DMS153 treated with DMSO at 0.1 percent for 48 hours (cell line): Measurements from ENCODE around the gene NDNF.

Experiments
- DNase-seq: peaks from one replicate; lab custom pipeline; 2025; ENCODE audit not compliant: unreplicated experiment; lab: John Stamatoyannopoulos, UW

Gene NDNF

DNA sequence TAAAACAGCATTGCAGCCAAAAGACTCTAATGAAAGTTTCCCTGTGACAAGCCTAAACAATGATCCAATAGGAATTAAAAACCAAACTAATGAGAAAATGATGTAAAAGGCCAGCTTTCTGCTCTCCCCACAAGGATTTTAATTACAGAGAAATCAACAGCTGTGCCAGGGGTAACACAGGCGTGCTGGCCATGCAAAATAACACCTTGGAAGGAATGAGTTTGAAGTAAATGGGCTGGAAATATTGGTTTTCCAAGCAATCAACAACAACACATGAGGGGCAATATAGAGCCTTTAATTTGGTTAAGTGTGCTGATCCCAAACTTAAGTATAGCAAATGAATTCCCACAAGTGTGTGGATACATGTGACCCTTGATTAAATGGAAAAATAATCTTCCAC lies 56.9 kb downstream of the NDNF start:
- no peak for DNase-seq

DNA sequence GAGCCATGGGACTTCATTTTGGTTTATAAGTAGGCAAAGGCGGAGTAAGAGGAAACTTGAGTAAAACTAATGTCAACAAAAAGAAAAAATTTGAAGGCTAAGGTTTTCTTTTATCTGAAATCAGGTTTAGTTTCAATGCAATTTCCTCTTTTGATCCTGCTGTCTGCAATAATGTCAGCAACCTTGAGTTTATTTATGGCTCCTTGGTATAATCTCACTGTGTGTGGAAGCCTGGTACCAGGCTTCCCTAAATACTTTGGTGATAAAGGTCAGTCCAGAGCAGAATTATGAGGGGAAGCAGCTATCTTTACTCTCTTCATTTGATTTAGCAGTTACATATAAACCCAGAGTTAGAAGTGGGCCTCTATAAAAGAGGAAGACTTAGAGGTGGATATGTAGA lies 57.8 kb downstream of the NDNF start:
- no peak for DNase-seq

DNA sequence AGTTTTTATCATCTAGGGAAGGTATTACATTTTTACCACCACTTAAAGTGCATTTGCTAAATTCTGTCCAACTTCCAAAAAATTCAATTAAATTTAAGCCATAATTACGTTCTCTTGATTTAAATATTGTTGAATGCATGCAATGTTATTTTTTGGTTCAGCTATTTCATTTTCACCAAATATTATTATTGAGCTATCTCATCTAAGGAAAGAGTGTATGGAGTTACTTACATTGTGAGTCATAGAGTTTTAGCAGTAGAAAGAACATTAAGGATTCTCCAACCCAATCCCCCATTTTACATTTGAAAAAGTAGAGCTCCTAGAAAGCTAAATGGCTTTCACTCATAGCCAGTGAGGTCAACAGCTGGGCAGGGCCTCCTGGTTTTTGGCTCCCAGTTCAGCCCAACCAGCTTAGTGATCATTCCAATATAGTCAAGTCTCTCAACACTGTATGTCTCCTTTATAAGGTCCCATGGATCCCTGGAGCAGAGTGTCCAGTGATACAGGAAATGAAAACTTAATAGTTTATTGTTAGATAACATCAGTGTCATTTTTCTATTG lies 60.5 kb downstream of the NDNF start:
- no peak for DNase-seq

DNA sequence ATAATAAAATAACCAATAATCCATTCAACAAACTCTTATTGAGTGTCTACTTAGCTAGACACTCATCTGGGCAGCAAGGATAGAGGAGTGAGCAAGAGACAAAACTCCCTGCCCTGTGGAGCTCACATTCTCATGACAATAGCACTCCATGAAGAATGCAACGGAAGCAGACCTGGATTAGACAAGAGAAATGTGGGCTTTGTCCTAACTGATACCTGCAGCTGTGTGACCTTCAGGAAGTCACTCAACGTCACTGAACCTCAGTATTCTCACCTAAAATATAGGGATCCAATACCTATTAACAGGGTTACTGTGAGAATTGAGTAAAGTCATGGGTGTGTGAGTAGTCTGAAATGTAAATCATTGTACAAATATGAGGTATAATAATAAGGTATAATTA lies 61.2 kb downstream of the NDNF start:
- no peak for DNase-seq

DNA sequence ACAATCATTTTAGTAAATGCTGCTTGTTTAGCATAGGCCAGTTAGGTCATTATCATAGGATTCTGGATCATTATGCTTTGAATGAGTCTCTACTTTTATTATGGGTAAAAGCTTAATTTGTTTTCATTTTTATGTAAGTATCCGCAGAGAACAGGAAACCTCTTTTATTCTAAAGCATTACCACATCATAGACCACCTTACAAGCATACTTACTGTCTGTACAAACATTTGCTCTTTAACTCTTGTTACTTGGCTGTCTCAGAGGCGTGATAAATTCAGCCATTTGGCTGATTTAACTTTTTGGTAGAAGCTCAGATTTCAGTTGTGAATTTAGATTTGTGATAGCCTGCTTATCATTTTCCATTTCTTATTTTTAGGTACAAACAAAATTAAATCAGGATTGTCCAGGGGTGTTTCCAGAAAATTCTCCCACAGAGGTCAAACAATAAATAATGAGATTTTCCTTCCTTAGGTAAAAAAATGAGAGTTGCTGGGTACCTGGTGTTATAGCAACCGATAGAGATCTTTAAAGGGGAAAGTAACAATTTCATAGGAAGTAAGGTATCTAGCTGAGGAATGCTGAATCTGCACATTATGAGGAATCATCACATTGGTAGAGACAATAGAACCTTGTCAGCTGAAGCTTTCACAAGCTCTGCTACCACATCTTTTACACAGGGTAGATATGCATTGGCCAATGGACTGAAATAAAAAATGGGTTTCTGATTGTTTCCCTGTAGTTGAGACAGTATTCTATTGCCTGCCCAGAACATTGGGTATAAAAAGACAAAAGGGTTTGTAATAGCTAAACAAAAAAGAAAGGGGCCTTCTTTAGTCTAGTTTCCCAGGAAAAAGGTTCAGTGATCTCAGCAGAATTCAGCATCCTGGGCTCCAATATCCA lies 62.5 kb downstream of the NDNF start:
- no peak for DNase-seq

DNA sequence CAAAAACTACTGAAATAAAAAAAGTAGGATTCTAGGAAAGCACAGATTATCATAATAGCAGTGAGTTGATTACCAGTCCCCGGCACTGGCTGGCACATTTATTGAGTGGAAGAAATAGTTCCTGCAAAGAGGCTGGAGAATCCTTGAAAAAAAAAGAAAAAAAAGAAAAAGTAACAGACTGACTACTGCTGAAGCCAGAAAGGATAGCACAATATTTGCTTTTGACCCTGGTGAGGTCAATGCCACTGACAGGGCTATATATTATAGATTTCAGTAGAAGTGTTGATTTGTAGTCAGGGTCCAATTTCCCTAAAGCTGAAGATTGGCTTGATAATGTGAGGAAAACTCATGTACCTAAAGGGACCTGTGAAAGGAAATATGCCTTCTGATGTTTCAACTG lies 64.7 kb downstream of the NDNF start:
- DNase-seq: no peak

DNA sequence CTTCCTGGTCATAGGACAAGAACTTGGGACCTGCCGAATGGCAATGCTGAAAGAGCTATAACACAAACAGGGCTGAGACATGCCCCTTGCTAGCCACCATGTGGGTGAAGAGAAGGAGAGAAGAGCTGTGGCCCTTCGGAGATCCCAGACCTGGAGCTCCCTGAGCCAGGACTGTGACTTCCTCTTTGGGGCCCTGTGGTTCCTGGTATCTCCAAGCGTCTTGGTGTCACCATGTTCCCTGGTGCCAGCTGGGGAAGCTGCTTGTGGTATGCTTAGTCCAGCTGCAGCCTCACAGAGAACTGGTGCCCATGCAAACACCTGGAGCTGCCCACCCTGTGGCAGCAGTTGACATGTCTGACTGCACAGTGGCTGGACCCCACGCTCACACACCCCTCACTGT lies 68.5 kb downstream of the NDNF start:
- no peak for DNase-seq

DNA sequence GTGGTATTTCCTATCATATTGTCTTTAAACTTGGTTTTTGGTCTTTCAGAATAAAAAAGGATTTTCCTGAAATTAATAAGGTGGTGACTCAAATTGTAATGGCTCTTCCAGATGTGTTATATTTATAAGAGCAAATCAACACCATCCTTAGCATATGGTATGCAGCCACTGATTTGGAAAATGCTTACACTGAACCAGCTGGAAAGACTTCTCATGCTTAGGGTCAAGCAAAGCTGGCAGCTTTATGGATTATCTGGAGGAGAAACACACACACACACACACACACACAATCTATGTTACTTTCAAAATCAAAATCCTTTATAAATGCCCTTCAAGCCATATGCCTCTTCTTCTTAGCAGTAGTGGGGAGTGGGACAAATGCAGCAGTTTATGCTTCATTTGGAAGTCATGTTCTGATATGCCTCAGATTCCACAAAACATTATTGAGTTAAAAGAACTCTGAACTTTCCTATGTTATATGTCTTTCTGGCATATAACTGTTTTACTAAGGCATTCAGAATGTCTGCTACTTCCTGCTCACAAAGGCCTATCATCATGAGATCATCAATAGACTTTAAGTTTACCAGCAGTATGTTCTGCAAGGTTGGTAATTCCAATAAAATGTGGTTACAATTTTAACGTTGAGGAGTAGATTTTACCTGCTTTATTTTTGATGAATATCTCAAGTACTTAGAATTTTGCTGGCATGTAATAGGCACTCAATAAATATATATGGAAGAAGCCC lies 76.9 kb downstream of the NDNF start:
- no peak for DNase-seq

DNA sequence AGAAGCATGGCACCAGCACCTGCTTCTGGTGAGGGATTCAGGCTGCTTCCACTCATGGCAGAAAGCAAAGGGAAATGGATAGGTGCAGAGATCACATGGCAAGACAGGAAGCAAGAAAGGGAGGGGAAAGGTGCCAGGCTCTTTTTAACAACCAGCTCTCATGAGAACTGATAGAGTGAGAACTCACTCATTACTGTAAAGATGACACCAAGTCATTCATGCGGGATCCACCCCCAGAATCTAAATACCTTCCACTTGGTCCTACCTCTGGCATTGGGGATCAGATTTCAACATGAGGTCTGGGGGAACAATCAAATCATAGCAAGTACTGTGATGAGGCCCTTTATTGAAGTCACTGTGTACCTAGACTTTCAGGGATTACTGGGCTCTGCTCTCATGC lies 77.8 kb downstream of the NDNF start:
- DNase-seq: no peak

DNA sequence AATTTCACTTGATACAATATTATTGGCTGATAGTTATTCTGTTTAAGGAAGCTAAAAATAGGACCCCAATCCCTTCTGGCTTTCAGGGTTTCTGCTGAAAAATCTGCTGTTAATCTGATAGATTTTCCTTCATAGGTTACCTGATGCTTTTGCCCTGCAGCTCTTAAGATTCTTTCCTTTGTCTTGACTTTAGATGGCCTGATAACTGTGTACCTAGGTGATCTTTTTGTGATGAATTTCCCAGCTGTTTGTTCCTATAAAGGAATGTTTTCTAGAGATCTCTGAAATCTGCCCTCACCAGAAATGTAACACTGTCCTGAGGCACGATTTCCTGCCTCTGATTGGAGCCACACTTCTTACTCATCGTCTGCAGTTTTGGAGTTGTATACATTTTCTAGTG lies 80.5 kb downstream of the NDNF start:
- DNase-seq: no peak

DNA sequence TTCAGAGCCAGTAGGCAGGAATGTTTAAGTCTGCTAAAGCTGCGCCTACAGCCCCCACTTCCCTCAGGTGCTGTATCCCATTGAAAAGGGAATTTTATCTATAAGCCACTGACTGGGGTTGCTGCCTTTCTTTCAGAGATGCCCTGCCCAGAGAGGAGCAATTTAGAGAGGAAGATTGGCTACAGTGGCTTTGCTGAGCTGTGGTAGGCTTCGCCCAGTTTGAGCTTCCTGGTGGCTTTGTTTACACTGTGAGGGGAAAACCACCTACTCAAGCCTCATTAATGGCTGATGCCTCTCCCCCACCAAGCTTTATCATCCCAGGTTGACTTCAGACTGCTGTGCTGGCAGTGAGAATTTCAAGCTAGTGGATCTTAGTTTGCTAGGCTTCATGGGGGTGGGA lies 82.1 kb downstream of the NDNF start:
- DNase-seq: no peak
